NCI-H524 (cell line): ENCODE measurements around the gene ZNF487.
"Not testable (repeated sequence)": the region's sequence is repeated elsewhere in the genome, so short reads cannot be mapped to it uniquely, and the experiment has no call there.

Experiments used
- DNase-seq, 2 experiments: peaks; one replicate each; lab custom pipeline; 2025; lab: John Stamatoyannopoulos, UW

Gene ZNF487

GRCh38 chr10:43436291-43437140 lies at the start of gene ZNF487:
TSS of gene ZNF487 (plus strand) at chr10:43437111. CDS start at chr10:43475814, 38,703 bp downstream.
- DNase-seq: peak in 1 of 2 experiments; percentile 53

DNA sequence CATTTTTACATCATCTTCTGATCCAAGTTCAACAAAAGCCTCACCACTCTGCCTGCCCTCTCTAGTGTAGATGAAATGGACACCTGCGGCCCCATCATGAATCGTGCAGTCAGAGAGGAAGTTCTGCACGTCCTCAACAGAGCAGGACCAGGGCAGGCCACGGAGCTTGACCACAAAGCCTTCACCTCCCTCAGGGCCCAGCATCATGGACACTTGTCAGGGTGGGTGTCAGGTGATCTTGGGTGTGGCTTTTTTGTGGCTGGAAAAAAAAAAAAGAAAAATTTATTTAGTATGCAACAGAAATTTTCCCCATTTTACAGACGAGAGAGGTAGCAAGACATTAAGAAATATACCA lies 49.3 kb upstream of the ZNF487 start:
- DNase-seq: no peak

DNA sequence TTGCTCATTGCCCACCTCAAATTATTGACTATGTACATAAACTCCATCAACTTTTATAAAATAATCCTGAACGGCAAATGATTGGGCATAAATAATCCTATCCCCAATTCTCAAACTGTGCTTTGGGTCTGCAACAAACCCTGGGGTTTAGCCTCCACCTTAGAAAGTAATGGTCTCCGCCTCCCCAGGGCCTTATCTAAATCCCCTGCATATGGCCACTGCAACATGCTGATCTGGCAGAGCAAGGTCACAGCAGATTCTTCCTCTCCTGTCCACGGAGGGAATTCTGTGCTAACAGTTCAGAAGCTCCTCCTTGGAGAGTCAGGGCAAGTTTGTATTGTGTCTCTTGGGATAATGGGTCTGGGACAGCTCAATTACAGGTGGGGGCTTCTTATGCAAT lies 47.0 kb upstream of the ZNF487 start:
- no peak for DNase-seq

- DNase-seq: no peak
These were observed 46.6 kb upstream of the ZNF487 start for GRCh38 chr10:43390333-43390732.

DNA sequence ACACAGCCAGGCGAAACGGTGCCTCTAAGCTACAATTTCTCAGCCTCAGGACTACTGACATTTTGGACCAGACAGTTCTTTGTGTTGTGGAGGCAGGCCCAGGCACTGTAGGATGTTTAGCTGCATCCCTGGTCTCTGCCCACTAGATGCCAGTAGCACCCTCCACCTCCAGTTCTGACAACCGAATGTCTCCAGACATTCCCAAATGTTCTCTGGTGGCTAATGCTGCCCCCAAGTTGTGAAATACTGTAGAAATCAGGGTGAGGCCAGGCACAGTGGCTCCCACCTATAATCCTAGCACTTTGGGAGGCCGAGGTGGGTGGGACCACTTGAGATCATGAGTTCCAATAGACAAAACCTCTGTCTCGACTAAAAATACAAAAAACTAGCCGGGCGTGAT lies 46.2 kb upstream of the ZNF487 start:
- peak in 1 of 2 experiments; percentile 25 for DNase-seq

GRCh38 chr10:43391496-43391895 lies 45.4 kb upstream of the ZNF487 start:
- DNase-seq: no peak

DNA sequence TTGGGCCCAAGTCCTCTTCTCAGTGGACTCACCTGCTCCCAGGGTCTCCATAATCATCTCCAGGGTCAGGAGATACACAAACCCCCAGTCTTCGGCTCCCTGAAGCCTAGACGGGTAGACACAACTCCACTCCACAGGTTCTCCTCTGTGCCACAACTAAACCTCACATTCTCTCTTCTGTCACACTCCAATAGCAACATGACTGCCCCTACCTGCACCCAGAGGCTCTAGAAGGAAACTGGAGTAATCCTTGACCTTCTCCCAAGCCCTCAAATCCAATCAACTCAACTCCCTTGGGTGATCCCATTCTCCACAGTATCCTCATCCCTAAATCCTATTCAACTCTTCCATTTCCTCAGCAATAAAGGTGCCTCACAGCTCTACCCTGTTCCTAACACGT lies 44.2 kb upstream of the ZNF487 start:
- no peak for DNase-seq

- DNase-seq: not testable (repeated sequence)
These were observed 43.7 kb upstream of the ZNF487 start for GRCh38 chr10:43393186-43393585.

- DNase-seq: no peak
These were observed 43.1 kb upstream of the ZNF487 start for GRCh38 chr10:43393606-43394360.

- DNase-seq: no peak
These were observed 42.0 kb upstream of the ZNF487 start for GRCh38 chr10:43394868-43395267.

DNA sequence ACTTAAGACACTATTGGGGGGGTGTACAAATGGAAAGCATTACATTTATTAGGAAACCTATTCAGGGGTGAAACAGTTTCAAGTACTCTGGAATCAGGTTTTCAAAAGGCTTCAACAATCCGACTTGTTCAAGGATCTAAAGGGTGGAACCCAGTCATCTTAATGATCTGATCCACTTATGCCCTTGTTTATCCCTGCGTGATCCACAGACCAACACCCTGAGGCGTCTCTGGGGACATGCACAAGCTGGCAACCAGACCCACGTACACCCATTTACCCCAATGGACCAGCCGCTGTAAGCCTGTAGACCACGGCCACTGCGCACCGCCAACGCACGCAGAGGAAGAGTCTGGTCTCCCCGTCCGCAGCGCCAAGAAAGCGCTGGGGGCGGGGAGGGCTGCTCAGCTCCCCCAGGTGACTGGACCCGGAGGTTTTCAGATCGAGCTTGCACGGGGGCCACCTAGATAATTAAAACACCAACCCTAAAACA lies 41.3 kb upstream of the ZNF487 start:
- peak in 1 of 2 experiments; percentile 35 for DNase-seq

DNA sequence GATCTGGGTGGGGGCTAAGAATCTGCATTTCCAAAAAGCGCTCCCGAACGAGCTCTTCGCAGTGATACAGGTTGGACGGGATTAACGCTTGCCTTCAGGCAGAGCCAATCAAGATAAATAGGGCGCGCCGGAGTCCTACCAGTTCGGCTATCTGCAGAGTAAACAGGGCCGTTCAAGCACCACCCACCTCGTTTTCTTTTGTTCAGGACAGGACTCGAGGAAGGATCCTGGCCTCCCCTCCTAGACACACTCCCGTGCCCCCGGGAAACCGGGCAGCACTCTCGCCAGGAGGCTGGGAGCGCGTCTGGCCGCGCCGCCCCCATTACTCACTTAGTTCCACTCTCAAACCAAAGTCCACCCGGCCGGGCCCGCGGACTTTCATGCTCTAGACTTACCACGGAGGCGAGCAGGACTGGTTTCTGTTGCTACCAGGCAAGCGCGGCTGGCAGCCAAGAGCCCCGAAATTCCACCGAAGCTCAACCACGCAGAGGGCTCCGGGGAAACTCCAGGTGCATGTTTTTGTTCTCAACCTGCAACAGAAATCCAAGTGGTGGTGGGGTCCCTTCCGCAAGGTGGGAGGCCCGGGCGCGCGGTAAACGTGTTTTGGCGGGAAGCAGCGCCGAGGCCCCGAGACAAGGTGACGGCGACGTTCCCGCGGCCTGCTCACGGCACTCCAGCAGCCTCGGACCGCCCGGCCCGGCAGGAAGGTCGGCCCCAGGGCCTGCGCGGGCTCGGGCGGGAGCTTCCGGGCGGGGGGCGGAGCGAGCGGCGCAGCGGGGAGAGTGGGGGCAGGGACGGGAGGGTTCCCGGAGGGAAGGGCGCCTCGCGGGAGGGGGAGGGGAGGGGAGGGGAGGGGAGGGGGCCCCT lies 40.6 kb upstream of the ZNF487 start:
- peak; percentile 28 to 44 for DNase-seq

DNA sequence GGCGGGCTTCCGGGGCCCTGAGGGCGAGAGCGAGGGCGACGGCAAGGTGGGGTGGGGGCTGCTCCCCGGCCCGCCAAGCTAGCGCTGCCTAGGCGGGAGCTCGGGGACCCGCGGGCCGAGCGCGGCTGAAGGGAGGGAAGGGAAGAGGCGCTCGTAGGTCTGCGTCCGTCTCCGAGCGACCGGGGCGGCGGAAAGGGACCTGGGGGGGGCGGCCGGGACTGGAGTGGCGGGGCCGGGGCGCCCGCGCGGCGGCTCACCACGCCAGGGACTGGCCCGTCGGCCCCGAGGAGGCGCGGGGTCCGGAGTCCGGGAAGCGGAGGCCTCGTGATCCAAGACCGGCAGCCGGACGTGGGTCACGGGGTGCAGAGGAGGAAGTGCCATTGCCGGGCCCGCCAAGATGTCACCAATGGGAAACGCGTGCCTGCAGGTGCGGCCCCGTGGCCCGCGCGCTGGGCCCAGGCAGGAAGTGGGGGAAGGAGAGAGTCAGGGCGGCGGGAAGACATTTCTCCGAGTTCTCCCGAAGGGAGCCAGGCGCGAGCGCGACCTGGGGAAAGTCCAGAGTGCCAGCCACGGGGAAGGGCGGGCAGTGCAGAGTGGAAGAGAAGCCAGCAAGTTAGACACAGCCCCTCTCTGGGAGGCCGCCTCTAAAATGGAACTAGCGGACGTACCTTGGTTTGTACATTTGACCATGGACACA lies 39.8 kb upstream of the ZNF487 start:
- peak in 1 of 2 experiments; percentile 62 for DNase-seq

GRCh38 chr10:43398939-43399319 lies 38.0 kb upstream of the ZNF487 start:
- no peak for DNase-seq

GRCh38 chr10:43399320-43400310 lies 37.3 kb upstream of the ZNF487 start:
- DNase-seq: no peak

GRCh38 chr10:43401627-43402026 lies 35.3 kb upstream of the ZNF487 start:
- no peak for DNase-seq

GRCh38 chr10:43402176-43402575 lies 34.7 kb upstream of the ZNF487 start:
- DNase-seq: no peak

GRCh38 chr10:43402880-43403452 lies 33.9 kb upstream of the ZNF487 start:
- no peak for DNase-seq

- no peak for DNase-seq
These were observed 32.8 kb upstream of the ZNF487 start for GRCh38 chr10:43403911-43404703.
